ENCODE results near the gene FAM234A. TPM values are rescaled to one million over a fixed set of nuclear protein-coding genes. Genes with fewer than 3 reads are reported as not detected.
A peak's percentile ranks its signal among the peaks of the same experiment; 100 is the strongest.

Gene FAM234A
- polyA plus RNA-seq, 2 of the 4 experiments (the other 2 are of a cell fraction), result 25.6 to 53.3 TPM

DNA sequence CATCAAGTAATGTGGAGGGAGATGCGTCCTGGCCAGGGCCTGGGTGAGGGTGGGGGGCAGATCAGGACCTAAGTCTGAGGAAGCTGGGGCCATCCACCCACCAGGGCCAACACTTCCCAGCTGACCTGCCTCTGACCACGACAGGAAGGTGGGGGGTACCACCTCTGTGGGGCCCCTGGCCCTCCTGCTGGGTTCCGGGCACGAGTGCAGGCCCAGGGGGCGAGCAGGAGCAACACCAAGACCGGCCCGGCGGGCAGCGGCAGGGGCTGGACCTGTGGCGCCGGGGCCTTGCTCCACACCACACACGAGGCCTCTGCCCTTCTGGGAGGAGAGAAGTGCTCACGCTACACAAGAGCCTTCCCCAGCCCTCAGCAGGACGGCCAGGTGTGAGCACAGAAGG is 61.7 kb downstream of the FAM234A start:
- no peak overlapping the region for H3K27ac ChIP-seq
- H3K9me3 ChIP-seq, result no peaks in the 10 kb centered on the region
- ChIA-PET CTCF (interaction anchor here (0.9 to 2.5 kb wide), 4 partner anchors 11 to 66 kb away, joined by 3 to 8 read pairs (median 4); no protein-coding TSS in a partner anchor), POLR2A (no interaction called here)
- H3K4me3 ChIP-seq, result no peak overlapping the region
- no peak for DNase-seq (ENCODE audit: low read depth in 1 of 2, low spot score in 1 of 2)
- peak in 1 of 2 experiments; percentile 14; a peak in 2 of 6 replicates for ATAC-seq
- H3K4me1 ChIP-seq, result no peaks in the 10 kb centered on the region
- no peak for TF ChIP-seq SMC3 (IDR thresholded peaks at IDR 0.05)
- TF ChIP-seq KDM5A (IDR thresholded peaks at IDR 0.05), result no peak
- TF ChIP-seq HMGXB4 (CRISPR knock-in tag; IDR thresholded peaks at IDR 0.05; ENCODE audit: borderline replicate concordance), result no peak
- no peak for TF ChIP-seq TFCP2L1 (CRISPR knock-in tag; IDR thresholded peaks at IDR 0.05)
- no peak for TF ChIP-seq RCOR1 (IDR thresholded peaks at IDR 0.05; ENCODE audit: low read depth, low read length)
- TF ChIP-seq NPAS2 (CRISPR knock-in tag; IDR thresholded peaks at IDR 0.05; ENCODE audit: borderline replicate concordance), result no peak
- no peak overlapping the region for H3K4me2 ChIP-seq
- no peak for FAIRE-seq
- WGBS (ENCODE audit: missing lambda C conversion rate), result 95% methylated on average over 4 of the region's 14 CpGs

DNA sequence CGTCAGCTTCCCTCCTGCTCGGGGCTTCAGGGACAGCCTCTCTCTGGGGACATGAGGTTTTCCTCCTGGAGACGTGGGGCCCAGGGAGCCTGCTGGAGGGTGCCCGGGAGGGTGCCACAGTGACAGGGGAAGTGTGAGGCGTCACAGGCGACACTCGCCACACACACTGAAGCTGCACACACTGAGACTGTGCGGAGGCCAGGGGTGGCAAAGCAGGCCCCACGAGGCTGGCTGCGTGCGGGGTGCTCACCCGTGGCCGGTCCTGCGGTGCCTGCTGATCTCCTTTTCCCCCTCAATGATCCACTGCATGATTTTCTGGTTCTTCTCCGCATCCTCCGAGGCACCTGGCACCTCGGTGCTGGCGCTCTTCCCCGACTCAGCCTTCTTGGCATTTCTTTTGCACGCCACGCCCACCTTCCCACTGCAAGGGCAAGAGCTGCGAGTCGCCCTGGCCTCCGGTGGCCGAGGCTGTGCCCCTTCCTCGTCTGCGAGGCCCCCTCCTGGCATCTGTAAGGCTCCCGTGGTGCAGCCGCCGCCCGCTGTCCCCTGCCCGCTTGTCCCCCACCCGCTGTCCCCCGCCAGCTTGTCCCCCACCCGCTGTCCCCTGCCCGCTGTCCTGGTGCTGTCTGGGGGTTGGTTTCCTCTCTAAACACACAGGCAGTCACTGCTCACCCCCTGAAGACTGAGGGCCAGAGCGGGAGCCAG is 62.3 kb downstream of the FAM234A start:
- WGBS (ENCODE audit: missing lambda C conversion rate), result 88% methylated on average over 27 of the region's 37 CpGs
- FAIRE-seq (no peak), DNase-seq (ENCODE audit: low read depth in 1 of 2, low spot score in 1 of 2) (no peak), ATAC-seq (peak; percentile 13 to 16; a peak in 4 of 6 replicates)
- Histone ChIP-seq H3K9me3 (no peaks in the 10 kb centered on the region), H3K4me1 (no peaks in the 10 kb centered on the region), H3K4me3 (no peak overlapping the region), H3K27ac (no peak overlapping the region), H3K4me2 (no peak overlapping the region)
- POLR2A ChIA-PET, result no interaction called here
- TF ChIP-seq RFX5 (IDR thresholded peaks at IDR 0.05), result no peak
- no peak for TF ChIP-seq TP53 (CRISPR knock-in tag; IDR thresholded peaks at IDR 0.05)
- TF ChIP-seq, protein P1, sequence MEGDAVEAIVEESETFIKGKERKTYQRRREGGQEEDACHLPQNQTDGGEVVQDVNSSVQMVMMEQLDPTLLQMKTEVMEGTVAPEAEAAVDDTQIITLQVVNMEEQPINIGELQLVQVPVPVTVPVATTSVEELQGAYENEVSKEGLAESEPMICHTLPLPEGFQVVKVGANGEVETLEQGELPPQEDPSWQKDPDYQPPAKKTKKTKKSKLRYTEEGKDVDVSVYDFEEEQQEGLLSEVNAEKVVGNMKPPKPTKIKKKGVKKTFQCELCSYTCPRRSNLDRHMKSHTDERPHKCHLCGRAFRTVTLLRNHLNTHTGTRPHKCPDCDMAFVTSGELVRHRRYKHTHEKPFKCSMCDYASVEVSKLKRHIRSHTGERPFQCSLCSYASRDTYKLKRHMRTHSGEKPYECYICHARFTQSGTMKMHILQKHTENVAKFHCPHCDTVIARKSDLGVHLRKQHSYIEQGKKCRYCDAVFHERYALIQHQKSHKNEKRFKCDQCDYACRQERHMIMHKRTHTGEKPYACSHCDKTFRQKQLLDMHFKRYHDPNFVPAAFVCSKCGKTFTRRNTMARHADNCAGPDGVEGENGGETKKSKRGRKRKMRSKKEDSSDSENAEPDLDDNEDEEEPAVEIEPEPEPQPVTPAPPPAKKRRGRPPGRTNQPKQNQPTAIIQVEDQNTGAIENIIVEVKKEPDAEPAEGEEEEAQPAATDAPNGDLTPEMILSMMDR (IDR thresholded peaks at IDR 0.05), result no peak
- TF ChIP-seq MAFK (IDR thresholded peaks at IDR 0.05; ENCODE audit: partially characterized antibody), result no peak
- TF ChIP-seq CHD2 (IDR thresholded peaks at IDR 0.05; ENCODE audit: low read length, partially characterized antibody), result no peak
- no peak for TF ChIP-seq ZSCAN20 (CRISPR knock-in tag; IDR thresholded peaks at IDR 0.05)
- TF ChIP-seq RAD21 (conservative IDR thresholded peaks at IDR 0.05 in 1 of 2, IDR thresholded peaks at IDR 0.05 in 1 of 2), result no peak
- CTCF ChIA-PET, result no interaction called here

GRCh38 chr16:297832-298231 is 63.2 kb downstream of the FAM234A start:
- FAIRE-seq (no peak), DNase-seq (ENCODE audit: low read depth in 1 of 2, low spot score in 1 of 2) (no peak), ATAC-seq (peak in 1 of 2 experiments; percentile 15; a peak in 1 of 6 replicates)
- Histone ChIP-seq H3K4me3 (no peak overlapping the region), H3K4me1 (no peaks in the 10 kb centered on the region), H3K4me2 (no peak overlapping the region), H3K27ac (no peak overlapping the region), H3K9me3 (no peaks in the 10 kb centered on the region)
- WGBS (ENCODE audit: missing lambda C conversion rate), result 91% methylated on average over 26 of the region's 32 CpGs
- CTCF ChIA-PET, result interaction anchor here (1.5 to 2.6 kb wide), 3 partner anchors 12 to 21 kb away, joined by 3 to 8 read pairs (median 6); no protein-coding TSS in a partner anchor
- no peak for TF ChIP-seq PBX3 (IDR thresholded peaks at IDR 0.05)
- POLR2A ChIA-PET, result no interaction called here

DNA sequence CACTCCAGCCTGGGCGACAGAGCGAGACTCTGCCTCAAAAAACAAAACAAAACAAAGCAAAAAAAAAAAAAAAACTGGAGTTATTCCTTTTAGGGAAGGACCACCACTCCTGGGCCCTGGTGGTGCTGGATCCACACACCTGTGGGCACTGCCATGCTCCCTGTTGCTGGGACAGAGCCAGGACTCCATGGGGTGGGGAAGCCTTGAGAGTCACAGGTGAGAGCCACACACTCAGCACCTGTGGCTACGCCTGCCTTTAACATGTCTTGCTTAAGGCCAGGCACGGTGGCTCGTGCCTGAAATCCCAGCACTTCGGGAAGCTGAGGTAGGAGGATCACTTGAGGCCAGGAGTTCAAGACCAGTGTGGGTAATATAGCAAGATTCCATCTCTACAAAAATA is 66.6 kb downstream of the FAM234A start:
- DNase-seq (ENCODE audit: low read depth in 1 of 2, low spot score in 1 of 2) (no peak), ATAC-seq (no peak), FAIRE-seq (no peak)
- no peaks in the 10 kb centered on the region for H3K4me1 ChIP-seq
- no peaks in the 10 kb centered on the region for H3K9me3 ChIP-seq
- WGBS (ENCODE audit: missing lambda C conversion rate), result 94% methylated on average over 6 of the region's 6 CpGs
- H3K4me2 ChIP-seq, result no peak overlapping the region
- H3K4me3 ChIP-seq, result no peak overlapping the region
- ChIA-PET POLR2A (no interaction called here), CTCF (no interaction called here)
- no peak overlapping the region for H3K27ac ChIP-seq
- TF ChIP-seq HOXB5 (CRISPR knock-in tag; IDR thresholded peaks at IDR 0.05), result no peak
- TF ChIP-seq MAFK (IDR thresholded peaks at IDR 0.05; ENCODE audit: partially characterized antibody), result no peak
- TF ChIP-seq CEBPB (IDR thresholded peaks at IDR 0.05), result no peak
- no peak for TF ChIP-seq HOXA7 (CRISPR knock-in tag; IDR thresholded peaks at IDR 0.05)
- no peak for TF ChIP-seq SMC3 (IDR thresholded peaks at IDR 0.05)
- no peak for TF ChIP-seq RCOR1 (IDR thresholded peaks at IDR 0.05; ENCODE audit: low read depth, low read length)
- TF ChIP-seq, protein P2, sequence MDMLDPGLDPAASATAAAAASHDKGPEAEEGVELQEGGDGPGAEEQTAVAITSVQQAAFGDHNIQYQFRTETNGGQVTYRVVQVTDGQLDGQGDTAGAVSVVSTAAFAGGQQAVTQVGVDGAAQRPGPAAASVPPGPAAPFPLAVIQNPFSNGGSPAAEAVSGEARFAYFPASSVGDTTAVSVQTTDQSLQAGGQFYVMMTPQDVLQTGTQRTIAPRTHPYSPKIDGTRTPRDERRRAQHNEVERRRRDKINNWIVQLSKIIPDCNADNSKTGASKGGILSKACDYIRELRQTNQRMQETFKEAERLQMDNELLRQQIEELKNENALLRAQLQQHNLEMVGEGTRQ (IDR thresholded peaks at IDR 0.05), result no peak
- no peak for TF ChIP-seq FOSB (CRISPR knock-in tag; IDR thresholded peaks at IDR 0.05)
- no peak for TF ChIP-seq RARB (CRISPR knock-in tag; IDR thresholded peaks at IDR 0.05)
- no peak for TF ChIP-seq HES2 (IDR thresholded peaks at IDR 0.05)
- no peak for TF ChIP-seq MAX (IDR thresholded peaks at IDR 0.05)
- TF ChIP-seq EP300 (IDR thresholded peaks at IDR 0.05), result no peak
- TF ChIP-seq HOXB13 (CRISPR knock-in tag; IDR thresholded peaks at IDR 0.05; ENCODE audit: low read depth), result no peak
- no peak for TF ChIP-seq MAZ (IDR thresholded peaks at IDR 0.05; ENCODE audit: borderline replicate concordance, low read depth, low read length)
